Gastroesophageal sphincter (tissue), 3 donors: ENCODE measurements around the gene DLX3.

Experiments
- CTCF ChIP-seq, 4 experiments: fragments of 200-600 bp in 2 of 4; fragments of 450-650 bp in 2 of 4; sonication (generic) in 1 of 4; IDR thresholded peaks; one replicate each; pipeline ENCODE4 v1.5.1; 2017 to 2019; ENCODE audit warnings: antibody characterized with exemption in 4 of 4, mild to moderate bottlenecking in 2 of 4, moderate library complexity in 2 of 4
- EP300 ChIP-seq: sonication (generic); formaldehyde crosslinking; IDR thresholded peaks from one replicate; pipeline ENCODE4 v1.6.1; 2017; ENCODE audit warnings: antibody characterized with exemption, mild to moderate bottlenecking

DNA sequence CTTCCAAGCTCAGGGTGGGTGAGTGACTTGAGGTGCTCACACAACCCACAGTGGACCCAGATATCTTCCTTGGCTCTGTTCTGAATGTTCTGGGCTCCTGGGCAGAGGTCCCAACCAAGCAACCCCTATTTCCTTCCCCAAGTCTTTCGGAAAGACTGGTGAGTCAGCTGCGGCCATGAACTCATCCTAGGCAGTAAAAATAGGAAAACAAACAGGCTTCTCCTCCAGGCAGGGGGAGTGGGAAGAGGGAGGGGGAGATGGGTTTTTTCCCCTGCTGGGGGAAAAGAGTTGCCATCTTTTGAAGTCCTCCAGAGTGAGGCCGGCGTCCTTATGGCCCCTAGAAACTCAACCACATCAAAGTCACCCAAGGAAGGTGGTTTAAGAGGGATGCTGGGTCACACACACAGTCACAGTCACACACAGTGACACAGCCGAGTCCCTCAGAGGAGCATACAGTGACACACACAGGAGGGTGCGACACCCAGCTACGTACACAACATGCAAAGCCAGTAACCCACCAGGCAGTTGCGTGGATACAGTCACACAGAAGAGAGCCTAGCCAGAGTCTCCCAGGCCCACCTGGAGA, 42.0 kb downstream of the DLX3 start:
- TF ChIP-seq CTCF (IDR thresholded peaks at IDR 0.05): no peak
- no peak for TF ChIP-seq EP300
